PC-9 (cell line): ENCODE data around the gene BCAS3.

Experiments
- EZH2 ChIP-seq: fragments of 200-600 bp; sonication (generic); IDR thresholded peaks from 2 replicates; pipeline ENCODE4 v1.8.0; 2017; ENCODE audit warnings: antibody characterized with exemption, low read depth
- TF ChIP-seq, protein P1 (sequence below): fragments of 200-600 bp; sonication (generic); conservative IDR thresholded peaks from 2 replicates; pipeline ENCODE4 v1.6.1; 2017; ENCODE audit warnings: mixed run types, antibody characterized with exemption, mild to moderate bottlenecking, moderate library complexity

DNA sequence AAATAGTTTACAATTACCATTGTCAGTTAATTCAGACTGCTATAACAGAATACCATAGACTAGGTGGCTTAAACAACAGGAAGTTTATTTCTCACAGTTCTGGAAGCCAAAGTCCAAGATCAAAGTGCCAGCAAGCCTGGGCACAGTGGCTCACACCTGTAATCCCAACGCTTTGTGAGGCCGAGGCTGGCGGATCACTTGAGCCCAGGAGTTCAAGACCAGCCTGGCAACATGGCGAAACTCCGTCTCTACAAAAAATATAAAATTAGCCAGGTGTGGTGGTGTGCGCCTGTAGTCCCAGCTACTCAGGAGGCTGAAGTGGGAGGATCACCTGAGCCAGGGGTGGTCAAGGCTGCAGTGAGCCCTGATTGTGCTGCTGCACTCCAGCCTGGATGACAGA is 650.7 kb downstream of the BCAS3 start:
- TF ChIP-seq, protein P1, sequence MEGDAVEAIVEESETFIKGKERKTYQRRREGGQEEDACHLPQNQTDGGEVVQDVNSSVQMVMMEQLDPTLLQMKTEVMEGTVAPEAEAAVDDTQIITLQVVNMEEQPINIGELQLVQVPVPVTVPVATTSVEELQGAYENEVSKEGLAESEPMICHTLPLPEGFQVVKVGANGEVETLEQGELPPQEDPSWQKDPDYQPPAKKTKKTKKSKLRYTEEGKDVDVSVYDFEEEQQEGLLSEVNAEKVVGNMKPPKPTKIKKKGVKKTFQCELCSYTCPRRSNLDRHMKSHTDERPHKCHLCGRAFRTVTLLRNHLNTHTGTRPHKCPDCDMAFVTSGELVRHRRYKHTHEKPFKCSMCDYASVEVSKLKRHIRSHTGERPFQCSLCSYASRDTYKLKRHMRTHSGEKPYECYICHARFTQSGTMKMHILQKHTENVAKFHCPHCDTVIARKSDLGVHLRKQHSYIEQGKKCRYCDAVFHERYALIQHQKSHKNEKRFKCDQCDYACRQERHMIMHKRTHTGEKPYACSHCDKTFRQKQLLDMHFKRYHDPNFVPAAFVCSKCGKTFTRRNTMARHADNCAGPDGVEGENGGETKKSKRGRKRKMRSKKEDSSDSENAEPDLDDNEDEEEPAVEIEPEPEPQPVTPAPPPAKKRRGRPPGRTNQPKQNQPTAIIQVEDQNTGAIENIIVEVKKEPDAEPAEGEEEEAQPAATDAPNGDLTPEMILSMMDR: no peak
- TF ChIP-seq EZH2: no peak
